Astrocyte (in vitro differentiated cells and primary cell): ENCODE data around the gene GPAT2.
"Not testable (repeated sequence)": the region's sequence is repeated elsewhere in the genome, so short reads cannot be mapped to it uniquely, and the experiment has no call there.

Experiments
- EZH2 ChIP-seq: IDR thresholded peaks from 2 replicates; pipeline ENCODE4 v1.6.1; 2012; ENCODE audit warnings: mild to moderate bottlenecking, low read length, inconsistent platforms; ENCODE audit not compliant: insufficient read depth
- TF ChIP-seq, protein P1 (sequence below): IDR thresholded peaks from 2 replicates; pipeline ENCODE4 v1.5.1; 2011; ENCODE audit warnings: low read depth, mild to moderate bottlenecking, inconsistent platforms, low read length, moderate library complexity; ENCODE audit not compliant: insufficient read depth

- TF ChIP-seq, protein P1, sequence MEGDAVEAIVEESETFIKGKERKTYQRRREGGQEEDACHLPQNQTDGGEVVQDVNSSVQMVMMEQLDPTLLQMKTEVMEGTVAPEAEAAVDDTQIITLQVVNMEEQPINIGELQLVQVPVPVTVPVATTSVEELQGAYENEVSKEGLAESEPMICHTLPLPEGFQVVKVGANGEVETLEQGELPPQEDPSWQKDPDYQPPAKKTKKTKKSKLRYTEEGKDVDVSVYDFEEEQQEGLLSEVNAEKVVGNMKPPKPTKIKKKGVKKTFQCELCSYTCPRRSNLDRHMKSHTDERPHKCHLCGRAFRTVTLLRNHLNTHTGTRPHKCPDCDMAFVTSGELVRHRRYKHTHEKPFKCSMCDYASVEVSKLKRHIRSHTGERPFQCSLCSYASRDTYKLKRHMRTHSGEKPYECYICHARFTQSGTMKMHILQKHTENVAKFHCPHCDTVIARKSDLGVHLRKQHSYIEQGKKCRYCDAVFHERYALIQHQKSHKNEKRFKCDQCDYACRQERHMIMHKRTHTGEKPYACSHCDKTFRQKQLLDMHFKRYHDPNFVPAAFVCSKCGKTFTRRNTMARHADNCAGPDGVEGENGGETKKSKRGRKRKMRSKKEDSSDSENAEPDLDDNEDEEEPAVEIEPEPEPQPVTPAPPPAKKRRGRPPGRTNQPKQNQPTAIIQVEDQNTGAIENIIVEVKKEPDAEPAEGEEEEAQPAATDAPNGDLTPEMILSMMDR = not testable (repeated sequence)
- TF ChIP-seq EZH2 = not testable (repeated sequence)
Observed at GRCh38 chr2:96033997-96034396, 719 bp downstream of the GPAT2 start.
